ENCODE measurements around the gene CHPT1. TPM values are rescaled to one million over a fixed set of nuclear protein-coding genes. Genes with fewer than 3 reads are reported as not detected.
"Not testable (repeated sequence)": the region's sequence is repeated elsewhere in the genome, so short reads cannot be mapped to it uniquely, and the experiment has no call there.

Gene CHPT1
- total and polyA plus RNA-seq, 11 donors: 73.5 to 208 (median 98.9) TPM

DNA sequence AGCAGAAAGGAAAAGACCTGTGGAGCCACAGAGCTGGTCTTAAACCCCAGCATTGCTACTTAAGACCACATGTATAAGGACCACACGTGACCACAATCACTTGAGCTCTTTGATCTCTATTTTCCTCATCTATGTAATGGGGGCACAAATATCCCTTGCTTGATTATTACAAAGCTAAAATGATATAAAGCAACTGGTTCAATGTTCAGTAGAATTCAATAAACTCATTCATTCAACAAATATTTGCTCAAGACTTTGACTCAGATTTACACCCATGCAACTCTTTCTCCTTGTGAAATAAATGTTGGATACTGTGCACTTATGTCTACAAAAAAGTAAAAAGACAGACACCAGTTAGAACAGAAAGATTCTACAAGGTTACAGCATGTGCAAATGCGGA, 21.9 kb upstream of the CHPT1 start:
- Histone ChIP-seq H3K36me3 (no peaks in the 10 kb centered on the region), H3K4me1 (peaks cover 0 to 18% (median 1%) of the 10 kb centered on the region in 12 donors), H3K9me3 (no peaks in the 10 kb centered on the region), H3K4me3 (no peak overlapping the region), H3K27ac (no peak overlapping the region), H3K27me3 (no peaks in the 10 kb centered on the region)
- TF ChIP-seq, protein P1, sequence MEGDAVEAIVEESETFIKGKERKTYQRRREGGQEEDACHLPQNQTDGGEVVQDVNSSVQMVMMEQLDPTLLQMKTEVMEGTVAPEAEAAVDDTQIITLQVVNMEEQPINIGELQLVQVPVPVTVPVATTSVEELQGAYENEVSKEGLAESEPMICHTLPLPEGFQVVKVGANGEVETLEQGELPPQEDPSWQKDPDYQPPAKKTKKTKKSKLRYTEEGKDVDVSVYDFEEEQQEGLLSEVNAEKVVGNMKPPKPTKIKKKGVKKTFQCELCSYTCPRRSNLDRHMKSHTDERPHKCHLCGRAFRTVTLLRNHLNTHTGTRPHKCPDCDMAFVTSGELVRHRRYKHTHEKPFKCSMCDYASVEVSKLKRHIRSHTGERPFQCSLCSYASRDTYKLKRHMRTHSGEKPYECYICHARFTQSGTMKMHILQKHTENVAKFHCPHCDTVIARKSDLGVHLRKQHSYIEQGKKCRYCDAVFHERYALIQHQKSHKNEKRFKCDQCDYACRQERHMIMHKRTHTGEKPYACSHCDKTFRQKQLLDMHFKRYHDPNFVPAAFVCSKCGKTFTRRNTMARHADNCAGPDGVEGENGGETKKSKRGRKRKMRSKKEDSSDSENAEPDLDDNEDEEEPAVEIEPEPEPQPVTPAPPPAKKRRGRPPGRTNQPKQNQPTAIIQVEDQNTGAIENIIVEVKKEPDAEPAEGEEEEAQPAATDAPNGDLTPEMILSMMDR (IDR thresholded peaks at IDR 0.05): no peak
- 87 to 92% (median 89%) methylated on average over 2 of the region's 2 CpGs for WGBS, 4 donors
- intact Hi-C loops (cut with DNase I): loop anchor here in 1 of 10 donors (10.0 kb wide), 1 partner anchor 79 kb away; no protein-coding TSS in a partner anchor
- DNase-seq (no peak), ATAC-seq (no peak)

DNA sequence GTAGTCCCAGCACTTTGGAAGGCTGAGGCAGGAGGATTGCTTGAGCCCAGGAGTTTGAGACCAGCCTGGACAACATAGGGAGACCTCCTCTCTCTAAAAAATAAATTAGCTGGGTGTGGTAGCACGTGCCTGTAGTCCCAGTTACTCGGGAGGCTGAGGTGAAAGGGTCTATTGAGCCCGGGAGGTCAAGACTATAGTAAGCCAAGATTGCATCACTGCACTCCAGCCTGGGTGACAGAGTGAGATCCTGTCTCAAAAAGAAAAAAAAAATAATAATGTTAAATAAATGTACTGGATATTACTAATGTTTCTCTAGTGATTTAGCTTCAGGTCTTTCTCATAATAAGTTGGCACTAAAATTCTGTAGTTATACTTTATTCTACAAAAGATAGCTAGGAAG, 20.9 kb upstream of the CHPT1 start:
- H3K4me1 ChIP-seq: peaks cover 0 to 11% (median 4%) of the 10 kb centered on the region in 12 donors
- not testable (repeated sequence) for H3K4me3 ChIP-seq, H3K9me3 ChIP-seq, H3K36me3 ChIP-seq, DNase-seq, H3K27ac ChIP-seq, H3K27me3 ChIP-seq, ATAC-seq
- intact Hi-C loops (cut with DNase I): loop anchor here in 1 of 10 donors (10.0 kb wide), 1 partner anchor 78 kb away; no protein-coding TSS in a partner anchor
- 61 to 73% (median 68%) methylated on average over 3 of the region's 3 CpGs for WGBS, 4 donors

DNA sequence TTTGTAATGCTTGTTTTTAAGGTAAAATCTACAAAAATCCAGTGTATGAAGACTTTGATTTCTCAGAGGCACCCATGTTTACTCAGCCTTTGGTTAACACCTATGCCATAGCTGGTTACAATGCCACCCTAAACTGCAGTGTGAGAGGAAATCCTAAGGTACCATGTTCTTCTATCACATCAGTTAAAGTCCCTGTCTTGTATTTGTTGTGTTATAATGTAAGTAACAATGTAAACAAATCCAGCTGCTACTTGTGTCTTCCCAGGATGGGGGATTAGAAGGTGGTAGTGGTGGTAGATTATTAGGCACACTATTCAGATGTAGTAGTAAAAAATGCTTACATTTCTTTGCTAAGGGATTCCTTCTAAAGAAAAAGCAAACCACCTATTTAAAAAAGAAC, 19.4 kb upstream of the CHPT1 start:
- Histone ChIP-seq H3K4me1 (peaks cover 0 to 10% (median 3%) of the 10 kb centered on the region in 12 donors), H3K27ac (no peak overlapping the region), H3K9me3 (no peaks in the 10 kb centered on the region), H3K4me3 (no peak overlapping the region), H3K27me3 (no peaks in the 10 kb centered on the region), H3K36me3 (no peaks in the 10 kb centered on the region)
- TF ChIP-seq, protein P1 (IDR thresholded peaks at IDR 0.05): no peak
- DNase-seq: no peak
- no peak for ATAC-seq
- intact Hi-C loops (cut with DNase I): loop anchor here in 1 of 10 donors (10.0 kb wide), 1 partner anchor 77 kb away; no protein-coding TSS in a partner anchor

DNA sequence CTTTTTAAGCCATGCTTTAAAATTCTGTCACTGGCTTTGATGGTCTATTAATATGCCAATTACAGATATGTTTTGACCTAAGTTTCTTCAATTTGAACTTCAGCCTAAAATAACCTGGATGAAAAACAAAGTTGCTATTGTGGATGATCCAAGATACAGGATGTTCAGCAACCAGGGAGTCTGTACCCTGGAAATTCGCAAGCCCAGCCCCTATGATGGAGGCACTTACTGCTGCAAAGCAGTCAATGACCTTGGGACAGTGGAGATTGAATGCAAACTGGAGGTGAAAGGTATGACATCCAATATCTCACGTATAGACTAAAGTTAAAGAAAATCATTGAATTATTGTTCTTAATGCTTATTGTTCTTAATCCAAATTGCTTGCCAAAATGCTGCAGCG, 17.2 kb upstream of the CHPT1 start:
- H3K4me3 ChIP-seq: peak overlapping the region in 2 of 12 donors; percentile 14 to 24

More for the DNA sequence above, 17.2 kb upstream of the CHPT1 start:
- Histone ChIP-seq H3K36me3 (no peaks in the 10 kb centered on the region), H3K9me3 (no peaks in the 10 kb centered on the region), H3K27ac (peak overlapping the region in 10 of 12 donors; percentile 4 to 81 (median 50)), H3K4me1 (peaks cover 0 to 10% (median 3%) of the 10 kb centered on the region in 12 donors), H3K27me3 (no peaks in the 10 kb centered on the region)
- WGBS, 4 donors: 46 to 66% (median 53%) methylated on average over 3 of the region's 3 CpGs
- ATAC-seq (peak; percentile 84 to 96 (median 90)), DNase-seq (peak in 1 of 5 donors; percentile 31)
- TF ChIP-seq, protein P1 (IDR thresholded peaks at IDR 0.05): no peak
- TF ChIP-seq POLR2A (IDR thresholded peaks at IDR 0.05): no peak
- intact Hi-C loops (cut with DNase I): loop anchor here in 2 of 10 donors (2.0 kb wide), 1 partner anchor 17 kb away; the partner anchor contains the start of gene CHPT1 (in 2 of the 2)
